Epithelial cell of proximal tubule (primary cell): ENCODE results near the gene NCBP3. TPM values are rescaled to one million over a fixed set of nuclear protein-coding genes. Genes with fewer than 3 reads are reported as not detected.
"Not testable (repeated sequence)": the region's sequence is repeated elsewhere in the genome, so short reads cannot be mapped to it uniquely, and the experiment has no call there.

Source experiments
- DNase-seq: peaks from one replicate; pipeline ENCODE4 v3.0.0-alpha.2; 2011; ENCODE audit warnings: low read depth
- H3K4me3 ChIP-seq: 2 replicates; pipeline ENCODE4 v1.5.1; 2011; ENCODE audit warnings: low read depth, mild to moderate bottlenecking, low read length
- total RNA-seq: library from RNA; depleted of rRNA; stranded (reverse); fragments of >200 nt; gene quantifications from 2 replicates; pipeline ENCODE4 v1.2.3, GENCODE V29; 2015
- TF ChIP-seq, protein P1 (sequence below): conservative IDR thresholded peaks from 2 replicates; pipeline ENCODE4 v1.5.1; 2012; ENCODE audit warnings: low read depth, mild to moderate bottlenecking, low read length

The NCBP3 gene
- total RNA-seq, 1 donor from 2014 or later, result 16.4 TPM

DNA sequence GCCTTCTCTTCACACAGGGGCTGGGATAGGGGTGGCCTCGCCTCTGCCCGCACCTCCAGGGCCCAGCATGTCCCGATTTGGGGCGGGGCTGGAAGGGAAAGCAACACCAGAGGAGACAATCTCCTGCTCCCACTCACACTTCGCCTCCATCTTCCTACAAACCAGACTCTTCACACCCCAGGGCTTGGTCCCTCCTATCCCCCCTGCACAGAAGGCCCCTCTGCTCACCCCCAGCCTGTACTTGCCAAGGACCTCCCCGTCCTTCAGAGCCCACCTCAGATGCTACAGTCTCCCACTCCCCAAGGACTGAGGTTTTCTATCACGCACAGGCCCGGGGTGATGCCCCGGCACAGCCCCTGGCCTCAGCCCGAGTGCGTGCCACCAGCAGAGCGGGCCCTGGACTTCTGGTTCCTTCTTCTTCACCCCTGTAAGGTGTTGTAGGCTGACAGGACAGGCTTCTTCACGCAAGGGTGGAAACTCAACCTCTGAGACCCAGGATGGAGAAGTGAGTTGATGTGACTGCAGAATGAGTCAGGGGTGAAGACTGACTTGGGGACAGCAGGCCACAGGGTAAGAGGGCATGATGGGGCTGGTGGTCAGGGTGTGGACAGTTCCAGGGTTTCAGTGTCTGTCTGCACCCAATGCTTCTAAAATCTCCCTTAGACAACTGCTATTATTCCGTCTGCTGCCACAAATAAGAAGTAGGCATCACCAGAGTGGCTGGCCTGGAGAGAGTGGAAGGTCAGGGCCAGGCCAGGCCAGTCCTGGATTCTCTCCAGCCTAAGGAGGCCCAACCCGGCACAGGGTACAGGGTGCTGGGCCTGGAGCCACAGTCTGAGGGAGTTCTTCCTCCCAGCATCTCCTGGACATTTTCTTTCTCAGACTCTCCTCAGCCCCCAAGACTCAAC is 47.5 kb downstream of the NCBP3 start:
- no peak overlapping the region for H3K4me3 ChIP-seq
- TF ChIP-seq, protein P1, sequence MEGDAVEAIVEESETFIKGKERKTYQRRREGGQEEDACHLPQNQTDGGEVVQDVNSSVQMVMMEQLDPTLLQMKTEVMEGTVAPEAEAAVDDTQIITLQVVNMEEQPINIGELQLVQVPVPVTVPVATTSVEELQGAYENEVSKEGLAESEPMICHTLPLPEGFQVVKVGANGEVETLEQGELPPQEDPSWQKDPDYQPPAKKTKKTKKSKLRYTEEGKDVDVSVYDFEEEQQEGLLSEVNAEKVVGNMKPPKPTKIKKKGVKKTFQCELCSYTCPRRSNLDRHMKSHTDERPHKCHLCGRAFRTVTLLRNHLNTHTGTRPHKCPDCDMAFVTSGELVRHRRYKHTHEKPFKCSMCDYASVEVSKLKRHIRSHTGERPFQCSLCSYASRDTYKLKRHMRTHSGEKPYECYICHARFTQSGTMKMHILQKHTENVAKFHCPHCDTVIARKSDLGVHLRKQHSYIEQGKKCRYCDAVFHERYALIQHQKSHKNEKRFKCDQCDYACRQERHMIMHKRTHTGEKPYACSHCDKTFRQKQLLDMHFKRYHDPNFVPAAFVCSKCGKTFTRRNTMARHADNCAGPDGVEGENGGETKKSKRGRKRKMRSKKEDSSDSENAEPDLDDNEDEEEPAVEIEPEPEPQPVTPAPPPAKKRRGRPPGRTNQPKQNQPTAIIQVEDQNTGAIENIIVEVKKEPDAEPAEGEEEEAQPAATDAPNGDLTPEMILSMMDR, result no peak
- DNase-seq, result no peak

DNA sequence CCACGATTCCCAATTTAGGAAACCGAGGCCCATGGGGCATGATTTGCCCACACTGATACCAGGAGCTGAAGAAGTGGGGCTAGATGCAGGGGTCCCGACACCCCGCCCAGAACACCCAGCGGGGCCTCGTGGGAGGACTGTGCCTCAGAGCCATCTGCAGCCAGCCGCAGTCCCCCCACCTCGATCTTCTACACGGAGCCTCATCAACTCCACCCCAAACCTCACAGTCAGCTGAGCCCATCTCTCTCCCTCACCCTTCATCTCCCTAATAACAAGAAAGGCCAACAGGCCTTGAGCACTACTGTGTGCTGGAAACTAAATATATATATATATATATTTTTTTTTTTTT is 49.2 kb downstream of the NCBP3 start:
- TF ChIP-seq, protein P1, result no peak
- no peak for DNase-seq
- H3K4me3 ChIP-seq, result no peak overlapping the region

DNA sequence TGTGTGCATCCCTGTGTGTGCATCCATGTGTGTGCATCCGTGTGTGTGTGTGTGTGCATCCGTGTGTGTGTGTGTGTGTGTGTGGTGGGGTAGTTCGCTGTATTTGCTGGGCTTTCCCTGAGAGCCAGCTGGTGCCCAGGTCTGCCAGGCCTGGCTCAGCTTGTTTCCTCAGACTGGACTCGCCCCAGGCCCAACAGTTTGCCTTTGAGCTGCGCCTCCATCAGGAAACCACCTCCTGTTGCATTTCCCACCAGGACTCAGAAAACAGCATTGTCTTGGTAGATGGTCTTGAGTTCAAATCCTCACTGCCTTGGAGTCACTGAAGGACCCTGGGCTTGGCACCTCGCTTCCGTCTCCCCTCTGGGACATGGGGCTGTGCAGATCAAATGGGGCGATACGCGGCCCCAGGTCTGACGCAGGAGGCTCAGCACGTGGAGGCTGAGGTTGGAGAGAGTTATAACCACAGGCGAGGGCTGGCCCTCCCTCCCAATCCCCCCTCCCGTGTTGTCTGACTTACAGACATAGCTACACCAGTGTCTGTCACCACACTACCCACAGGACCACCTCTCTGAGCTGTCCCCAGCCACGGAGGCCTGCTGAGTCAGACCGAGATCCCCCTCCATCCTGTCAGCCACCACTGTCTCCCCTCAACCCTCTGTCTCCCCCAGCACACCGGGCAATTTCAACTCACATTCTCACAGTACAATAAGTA is 49.8 kb downstream of the NCBP3 start:
- no peak for DNase-seq

DNA sequence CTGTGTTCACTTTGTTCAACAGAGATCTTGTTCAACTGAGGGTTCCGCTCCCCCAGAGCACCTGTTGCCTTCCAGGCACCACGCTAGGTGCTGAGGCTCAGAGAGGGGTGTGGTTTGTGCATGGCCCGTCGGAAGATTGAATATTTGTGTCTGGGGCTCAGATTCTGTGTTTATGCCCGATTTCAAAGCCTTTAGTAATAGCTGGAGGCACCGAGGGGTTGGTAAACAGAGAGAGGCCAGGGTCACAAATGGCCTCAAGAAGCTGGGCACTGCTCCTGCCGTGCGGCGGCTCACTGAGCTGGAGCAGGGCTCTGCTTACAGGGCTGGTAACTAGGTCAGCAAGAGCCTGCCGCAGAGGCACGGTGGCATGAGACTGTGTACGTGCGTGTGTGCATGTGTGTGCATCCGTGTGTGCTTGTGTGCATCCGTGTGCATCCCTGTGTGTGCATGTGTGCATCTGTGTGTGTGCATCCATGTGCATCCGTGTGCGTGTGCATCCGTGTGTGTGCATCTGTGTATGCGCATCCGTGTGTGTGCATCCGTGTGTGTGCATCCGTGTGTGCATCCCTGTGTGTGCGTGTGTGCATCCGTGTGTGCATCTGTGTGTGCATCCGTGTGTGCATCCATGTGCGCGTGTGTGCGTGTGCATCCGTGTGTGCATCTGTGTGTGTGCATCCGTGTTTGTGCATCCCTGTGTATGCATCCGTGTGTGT is 50.5 kb downstream of the NCBP3 start:
- H3K4me3 ChIP-seq, result no peak overlapping the region
- DNase-seq, result no peak
- TF ChIP-seq, protein P1, result no peak

More for the DNA sequence above, 49.8 kb downstream of the NCBP3 start:
- H3K4me3 ChIP-seq, result no peak overlapping the region
- TF ChIP-seq, protein P1, result no peak

DNA sequence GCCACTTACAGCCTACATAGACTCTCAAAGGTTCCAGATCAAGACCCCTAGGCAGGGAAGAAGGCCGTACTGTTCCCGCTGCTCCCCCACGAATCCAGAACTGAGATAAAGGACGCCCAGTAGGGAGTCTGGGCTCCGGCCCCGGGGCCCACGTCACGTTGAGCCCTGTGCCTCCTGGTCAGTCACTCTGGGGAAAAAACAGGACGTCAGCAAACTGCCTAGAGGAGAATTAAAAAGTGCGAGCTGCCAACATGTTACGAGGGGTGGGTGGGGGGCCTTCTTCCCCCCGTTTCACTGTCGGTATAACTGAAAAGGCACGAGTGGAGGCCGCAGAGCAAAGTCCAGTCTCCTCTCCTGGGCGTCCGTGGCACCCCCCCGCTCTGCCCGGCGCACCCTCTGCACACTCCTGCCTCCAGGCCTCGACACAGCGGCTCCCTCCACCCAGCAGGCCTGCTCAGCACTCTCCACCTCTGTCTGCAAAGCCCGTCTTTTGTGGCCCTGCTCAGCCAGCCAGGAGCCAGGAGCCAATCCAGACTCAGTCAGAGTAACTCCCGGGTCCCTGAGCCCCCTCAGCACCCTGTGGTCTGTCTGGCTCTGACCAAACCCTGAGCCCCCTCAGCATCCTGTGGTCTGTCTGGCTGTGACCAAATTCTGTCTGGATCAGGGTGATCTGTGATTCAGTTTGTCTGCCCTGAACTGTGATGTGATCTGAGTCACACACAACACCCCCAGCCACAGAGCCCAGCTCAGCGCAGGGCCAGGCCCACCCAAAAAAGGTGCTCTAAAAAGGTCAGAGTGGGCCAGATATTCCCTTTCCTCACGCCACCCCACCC is 51.3 kb downstream of the NCBP3 start:
- DNase-seq, result no peak

DNA sequence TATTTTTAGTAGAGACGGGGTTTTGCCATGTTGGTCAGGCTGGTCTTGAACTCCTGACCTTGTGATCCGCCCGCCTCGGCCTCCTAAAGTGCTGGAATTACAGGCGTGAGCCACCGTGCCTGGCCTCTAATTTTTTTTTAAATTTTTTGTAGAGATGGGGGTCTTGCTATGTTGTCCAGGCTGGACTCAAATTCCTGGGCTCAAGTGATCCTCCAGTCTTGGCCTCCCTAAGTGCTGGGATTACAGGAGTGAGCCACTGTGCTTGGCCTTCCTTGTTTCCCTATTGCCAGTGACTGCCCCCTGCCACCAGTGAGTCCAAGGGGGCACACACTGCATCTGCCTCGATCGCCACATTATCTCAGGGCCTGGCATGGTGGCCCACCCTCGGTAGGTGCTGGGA is 51.9 kb downstream of the NCBP3 start:
- not testable (repeated sequence) for DNase-seq, H3K4me3 ChIP-seq

More for the DNA sequence above, 51.3 kb downstream of the NCBP3 start:
- no peak overlapping the region for H3K4me3 ChIP-seq
- TF ChIP-seq, protein P1, result no peak

DNA sequence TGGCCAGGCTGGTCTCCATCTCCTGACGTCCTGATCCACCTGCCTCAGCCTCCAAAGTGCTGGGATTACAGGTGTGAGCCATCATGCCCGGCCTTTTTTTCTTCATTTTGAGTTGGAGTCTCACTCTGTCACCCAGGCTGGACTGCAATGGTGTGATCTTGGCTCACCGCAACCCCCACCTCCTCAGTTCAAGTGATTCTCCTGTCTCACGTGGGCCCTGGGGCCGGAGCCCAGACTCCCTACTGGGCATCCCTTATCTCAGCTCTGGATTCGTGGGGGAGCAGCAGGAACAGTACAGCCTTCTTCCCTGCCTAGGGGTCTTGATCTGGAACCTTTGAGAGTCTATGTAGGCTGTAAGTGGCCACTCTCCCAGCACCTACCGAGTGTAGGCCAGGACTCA is 52.8 kb downstream of the NCBP3 start:
- not testable (repeated sequence) for DNase-seq, H3K4me3 ChIP-seq
